ENCODE measurements around the gene ST8SIA6.

Gene ST8SIA6

GRCh38 chr10:17368708-17369272 lies 85.6 kb downstream of the ST8SIA6 start:
- TF ChIP-seq CTCF (IDR thresholded peaks at IDR 0.05; ENCODE audit: low read depth, low read length): no peak
- H3K4me3 ChIP-seq (ENCODE audit: low read depth, low read length): no peak overlapping the region
- in situ Hi-C loops (cut with HindIII; ENCODE audit: low sequenced_read_pairs): no loop called here
- no peak for DNase-seq (ENCODE audit: low read depth, low spot score)

GRCh38 chr10:17366705-17367104 lies 87.7 kb downstream of the ST8SIA6 start:
- in situ Hi-C loops (cut with HindIII; ENCODE audit: low sequenced_read_pairs): no loop called here
- no peak for TF ChIP-seq CTCF (IDR thresholded peaks at IDR 0.05; ENCODE audit: low read depth, low read length)
- DNase-seq (ENCODE audit: low read depth, low spot score): no peak
- H3K4me3 ChIP-seq (ENCODE audit: low read depth, low read length): no peak overlapping the region

- DNase-seq (ENCODE audit: low read depth, low spot score): no peak
- in situ Hi-C loops (cut with HindIII; ENCODE audit: low sequenced_read_pairs): no loop called here
- no peak for TF ChIP-seq CTCF (IDR thresholded peaks at IDR 0.05; ENCODE audit: low read depth, low read length)
- no peak overlapping the region for H3K4me3 ChIP-seq (ENCODE audit: low read depth, low read length)
Measured at GRCh38 chr10:17365402-17365801, 89.0 kb downstream of the ST8SIA6 start.

GRCh38 chr10:17358461-17358860 lies 95.9 kb downstream of the ST8SIA6 start:
- in situ Hi-C loops (cut with HindIII; ENCODE audit: low sequenced_read_pairs): no loop called here
- TF ChIP-seq CTCF (IDR thresholded peaks at IDR 0.05; ENCODE audit: low read depth, low read length): no peak

GRCh38 chr10:17357781-17358180 lies 96.6 kb downstream of the ST8SIA6 start:
- H3K4me3 ChIP-seq (ENCODE audit: low read depth, low read length): no peak overlapping the region
- no peak for TF ChIP-seq CTCF (IDR thresholded peaks at IDR 0.05; ENCODE audit: low read depth, low read length)
- in situ Hi-C loops (cut with HindIII; ENCODE audit: low sequenced_read_pairs): no loop called here

More at GRCh38 chr10:17358461-17358860, 95.9 kb downstream of the ST8SIA6 start:
- no peak overlapping the region for H3K4me3 ChIP-seq (ENCODE audit: low read depth, low read length)
- no peak for DNase-seq (ENCODE audit: low read depth, low spot score)

GRCh38 chr10:17356820-17357219 lies 97.6 kb downstream of the ST8SIA6 start:
- DNase-seq (ENCODE audit: low read depth, low spot score): no peak
- TF ChIP-seq CTCF (IDR thresholded peaks at IDR 0.05; ENCODE audit: low read depth, low read length): no peak
- no peak overlapping the region for H3K4me3 ChIP-seq (ENCODE audit: low read depth, low read length)
- in situ Hi-C loops (cut with HindIII; ENCODE audit: low sequenced_read_pairs): no loop called here

More at GRCh38 chr10:17357781-17358180, 96.6 kb downstream of the ST8SIA6 start:
- DNase-seq (ENCODE audit: low read depth, low spot score): no peak
